DND-41 (cell line): ENCODE data around the gene RHOB.

ENCODE experiments used
- ATAC-seq: fragments of 200-7000 bp; cut with Tn5 transposase; 3 replicates; pipeline ENCODE4 v1.9.1; 2021; ENCODE audit warnings: low read depth; ENCODE audit not compliant: insufficient read depth
- DNase-seq: peaks from one replicate; pipeline ENCODE4 v3.0.0-alpha.2; 2020
- H2AFZ ChIP-seq: 2 replicates; pipeline ENCODE4 v1.6.0; 2012; ENCODE audit warnings: low read depth, low read length
- H3K27ac ChIP-seq: 2 replicates; pipeline ENCODE4 v1.5.1; 2012; ENCODE audit warnings: low read length, inconsistent platforms
- H3K27me3 ChIP-seq: fragments of 200-600 bp; sonication (generic); 2 replicates; pipeline ENCODE4 v1.6.0; 2012; ENCODE audit warnings: low read length, mild to moderate bottlenecking, inconsistent platforms; ENCODE audit not compliant: insufficient read depth, poor library complexity
- H3K36me3 ChIP-seq: 2 replicates; pipeline ENCODE4 v1.5.1; 2012; ENCODE audit warnings: low read length, inconsistent platforms; ENCODE audit not compliant: insufficient read depth
- H3K4me1 ChIP-seq: 2 replicates; pipeline ENCODE4 v1.5.1; 2012; ENCODE audit warnings: mild to moderate bottlenecking, low read length; ENCODE audit not compliant: insufficient read depth
- H3K4me2 ChIP-seq: 2 replicates; pipeline ENCODE4 v1.6.0; 2012; ENCODE audit warnings: mild to moderate bottlenecking, moderate library complexity, low read length, inconsistent platforms; ENCODE audit not compliant: insufficient read depth
- H3K4me3 ChIP-seq, 2 experiments: fragments of 200-600 bp in 1 of 2; shearing (Covaris generic) in 1 of 2; 2 replicates each; pipeline ENCODE4 v1.5.1; 2012 to 2016; ENCODE audit warnings: inconsistent platforms in 2 of 2, low read length in 2 of 2, mild to moderate bottlenecking in 2 of 2, low read depth in 1 of 2, moderate library complexity in 1 of 2
- H3K79me2 ChIP-seq: 2 replicates; pipeline ENCODE4 v1.6.0; 2012; ENCODE audit warnings: low read length, inconsistent platforms; ENCODE audit not compliant: insufficient read depth
- H3K9ac ChIP-seq: 2 replicates; pipeline ENCODE4 v1.6.0; 2012; ENCODE audit warnings: low read depth, mild to moderate bottlenecking, inconsistent platforms, low read length, moderate library complexity
- H3K9me3 ChIP-seq: 2 replicates; pipeline ENCODE4 v1.5.1; 2012; ENCODE audit warnings: low read length, moderate library complexity, mild to moderate bottlenecking, inconsistent platforms; ENCODE audit not compliant: insufficient read depth, severe bottlenecking
- H4K20me1 ChIP-seq: 2 replicates; pipeline ENCODE4 v1.6.0; 2012; ENCODE audit warnings: low read length; ENCODE audit not compliant: insufficient read depth
- EZH2 ChIP-seq: IDR thresholded peaks from 3 replicates; pipeline ENCODE4 v1.6.1; 2012; ENCODE audit warnings: borderline replicate concordance, low read depth, mild to moderate bottlenecking, moderate library complexity, low read length, inconsistent platforms; ENCODE audit not compliant: severe bottlenecking
- TF ChIP-seq, protein P1 (sequence below): IDR thresholded peaks from 2 replicates; pipeline ENCODE4 v1.5.1; 2012; ENCODE audit warnings: borderline replicate concordance, low read length, moderate library complexity, mild to moderate bottlenecking; ENCODE audit not compliant: poor library complexity, severe bottlenecking; ENCODE audit errors: extremely low read depth

The RHOB gene

GRCh38 chr2:20419752-20420151, 27.1 kb upstream of the RHOB start:
- no peaks in the 10 kb centered on the region for H3K4me1 ChIP-seq
- no peaks in the 10 kb centered on the region for H3K9me3 ChIP-seq
- no peak overlapping the region for H3K27ac ChIP-seq
- TF ChIP-seq, protein P1, sequence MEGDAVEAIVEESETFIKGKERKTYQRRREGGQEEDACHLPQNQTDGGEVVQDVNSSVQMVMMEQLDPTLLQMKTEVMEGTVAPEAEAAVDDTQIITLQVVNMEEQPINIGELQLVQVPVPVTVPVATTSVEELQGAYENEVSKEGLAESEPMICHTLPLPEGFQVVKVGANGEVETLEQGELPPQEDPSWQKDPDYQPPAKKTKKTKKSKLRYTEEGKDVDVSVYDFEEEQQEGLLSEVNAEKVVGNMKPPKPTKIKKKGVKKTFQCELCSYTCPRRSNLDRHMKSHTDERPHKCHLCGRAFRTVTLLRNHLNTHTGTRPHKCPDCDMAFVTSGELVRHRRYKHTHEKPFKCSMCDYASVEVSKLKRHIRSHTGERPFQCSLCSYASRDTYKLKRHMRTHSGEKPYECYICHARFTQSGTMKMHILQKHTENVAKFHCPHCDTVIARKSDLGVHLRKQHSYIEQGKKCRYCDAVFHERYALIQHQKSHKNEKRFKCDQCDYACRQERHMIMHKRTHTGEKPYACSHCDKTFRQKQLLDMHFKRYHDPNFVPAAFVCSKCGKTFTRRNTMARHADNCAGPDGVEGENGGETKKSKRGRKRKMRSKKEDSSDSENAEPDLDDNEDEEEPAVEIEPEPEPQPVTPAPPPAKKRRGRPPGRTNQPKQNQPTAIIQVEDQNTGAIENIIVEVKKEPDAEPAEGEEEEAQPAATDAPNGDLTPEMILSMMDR, result no peak
- H2AFZ ChIP-seq, result no peak overlapping the region
- H3K27me3 ChIP-seq, result peaks cover 7% of the 10 kb centered on the region
- H3K79me2 ChIP-seq, result no peaks in the 10 kb centered on the region
- H3K4me2 ChIP-seq, result no peak overlapping the region
- H3K9ac ChIP-seq, result no peak overlapping the region
- no peaks in the 10 kb centered on the region for H3K36me3 ChIP-seq
- H4K20me1 ChIP-seq, result no peaks in the 10 kb centered on the region
- DNase-seq (no peak), ATAC-seq (no peak)
- no peak overlapping the region for H3K4me3 ChIP-seq

GRCh38 chr2:20421336-20421987, 25.4 kb upstream of the RHOB start:
- DNase-seq, result no peak
- no peak for ATAC-seq
- H3K4me3 ChIP-seq, result no peak overlapping the region
- no peaks in the 10 kb centered on the region for H3K4me1 ChIP-seq
- no peak overlapping the region for H3K4me2 ChIP-seq
- H3K27ac ChIP-seq, result no peak overlapping the region
- no peak overlapping the region for H2AFZ ChIP-seq
- H3K27me3 ChIP-seq, result peaks cover 13% of the 10 kb centered on the region
- no peaks in the 10 kb centered on the region for H3K79me2 ChIP-seq
- H4K20me1 ChIP-seq, result no peaks in the 10 kb centered on the region
- no peaks in the 10 kb centered on the region for H3K9me3 ChIP-seq
- H3K36me3 ChIP-seq, result no peaks in the 10 kb centered on the region
- no peak overlapping the region for H3K9ac ChIP-seq
- TF ChIP-seq, protein P1, result no peak
- no peak for TF ChIP-seq EZH2

DNA sequence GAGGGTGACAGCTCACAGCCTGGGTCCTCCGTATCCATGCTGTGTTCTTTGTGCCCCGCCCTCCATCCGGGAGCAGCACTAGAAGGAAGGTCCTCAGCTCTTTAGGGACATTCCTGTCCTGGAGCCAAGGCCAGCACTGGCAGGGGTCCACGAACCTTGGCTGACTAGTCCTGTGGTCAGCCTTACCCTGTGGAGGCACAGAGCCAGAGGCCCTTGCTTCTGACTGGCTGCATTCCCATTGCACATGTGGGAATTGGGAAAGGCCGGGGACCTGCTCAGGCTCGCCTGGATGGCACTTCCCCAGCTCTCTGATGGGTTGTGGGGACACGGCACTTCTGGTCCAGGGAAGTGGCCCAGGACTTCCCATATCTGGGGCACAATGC, 24.9 kb upstream of the RHOB start:
- DNase-seq, result no peak
- no peak overlapping the region for H3K4me2 ChIP-seq

More for the DNA sequence above, 24.9 kb upstream of the RHOB start:
- Histone ChIP-seq H3K79me2 (no peaks in the 10 kb centered on the region), H3K4me1 (no peaks in the 10 kb centered on the region), H4K20me1 (no peaks in the 10 kb centered on the region), H3K27me3 (peaks cover 13% of the 10 kb centered on the region), H3K27ac (no peak overlapping the region), H3K36me3 (no peaks in the 10 kb centered on the region), H3K9ac (no peak overlapping the region), H2AFZ (no peak overlapping the region), H3K9me3 (no peaks in the 10 kb centered on the region), H3K4me3 (no peak overlapping the region)
- TF ChIP-seq, protein P1, result no peak
- no peak for TF ChIP-seq EZH2
- ATAC-seq, result no peak
